NCI-H748 (cell line): ENCODE measurements around the gene GPNMB.
A peak's percentile ranks its signal among the peaks of the same experiment; 100 is the strongest.
"Not testable (repeated sequence)": the region's sequence is repeated elsewhere in the genome, so short reads cannot be mapped to it uniquely, and the experiment has no call there.

Experiments
- DNase-seq: peaks from one replicate; lab custom pipeline; 2025; ENCODE audit not compliant: unreplicated experiment; lab: John Stamatoyannopoulos, UW

GPNMB gene

GRCh38 chr7:23298885-23299769 is 52.6 kb downstream of the GPNMB start, which contains the start of gene MALSU1:
TSS of gene MALSU1 (plus strand) at chr7:23299339. CDS start at chr7:23299353, 14 bp downstream.
- DNase-seq: peak; percentile 97

GRCh38 chr7:23299770-23300300 is 53.3 kb downstream of the GPNMB start:
- peak; percentile 48 for DNase-seq

GRCh38 chr7:23306936-23307521 is 60.5 kb downstream of the GPNMB start:
- no peak for DNase-seq

GRCh38 chr7:23308754-23309153 is 62.2 kb downstream of the GPNMB start:
- DNase-seq: no peak

GRCh38 chr7:23312141-23312540 is 65.6 kb downstream of the GPNMB start:
- not testable (repeated sequence) for DNase-seq

- DNase-seq: no peak
Observed at GRCh38 chr7:23315366-23315765, 68.8 kb downstream of the GPNMB start.
